ENCODE results near the gene SMARCA4.

SMARCA4 gene

GRCh38 chr19:10981252-10981895 is 20.5 kb downstream of the SMARCA4 start:
- peaks cover 64% of the 10 kb centered on the region for H3K36me3 ChIP-seq (ENCODE audit: control insufficient read depth, insufficient read depth, low read length)
- H3K4me1 ChIP-seq (ENCODE audit: control insufficient read depth, insufficient read depth, low read length, poor library complexity, severe bottlenecking): peaks cover 11% of the 10 kb centered on the region
- H3K27ac ChIP-seq (ENCODE audit: low read depth, low read length, severe bottlenecking): no peak overlapping the region
- no peak overlapping the region for H3K4me3 ChIP-seq (ENCODE audit: extremely low read depth, insufficient read depth, low read length, poor library complexity, severe bottlenecking)
- 91 to 96% methylated on average over 6 to 8 of the region's 8 CpGs for WGBS, 2 experiments (ENCODE audit: insufficient coverage in 2 of 2)
- H3K9me3 ChIP-seq (ENCODE audit: control insufficient read depth, low read length): no peaks in the 10 kb centered on the region

GRCh38 chr19:10983026-10983425 is 22.2 kb downstream of the SMARCA4 start:
- no peak overlapping the region for H3K4me3 ChIP-seq (ENCODE audit: extremely low read depth, insufficient read depth, low read length, poor library complexity, severe bottlenecking)
- no peak overlapping the region for H3K27ac ChIP-seq (ENCODE audit: low read depth, low read length, severe bottlenecking)
- no peaks in the 10 kb centered on the region for H3K9me3 ChIP-seq (ENCODE audit: control insufficient read depth, low read length)
- peaks cover 7% of the 10 kb centered on the region for H3K4me1 ChIP-seq (ENCODE audit: control insufficient read depth, insufficient read depth, low read length, poor library complexity, severe bottlenecking)
- WGBS, 2 experiments (ENCODE audit: insufficient coverage in 2 of 2): 100% methylated on average over 4 of the region's 6 CpGs; no CpG with 5 or more reads in 1 of the 2 experiments
- H3K36me3 ChIP-seq (ENCODE audit: control insufficient read depth, insufficient read depth, low read length): peaks cover 72% of the 10 kb centered on the region

GRCh38 chr19:10984166-10984735 is 23.4 kb downstream of the SMARCA4 start:
- H3K4me3 ChIP-seq (ENCODE audit: extremely low read depth, insufficient read depth, low read length, poor library complexity, severe bottlenecking): no peak overlapping the region
- peaks cover 78% of the 10 kb centered on the region for H3K36me3 ChIP-seq (ENCODE audit: control insufficient read depth, insufficient read depth, low read length)
- H3K4me1 ChIP-seq (ENCODE audit: control insufficient read depth, insufficient read depth, low read length, poor library complexity, severe bottlenecking): peaks cover 5% of the 10 kb centered on the region
- no peaks in the 10 kb centered on the region for H3K9me3 ChIP-seq (ENCODE audit: control insufficient read depth, low read length)
- WGBS, 2 experiments (ENCODE audit: insufficient coverage in 2 of 2): 96 to 98% methylated on average over 11 to 12 of the region's 21 CpGs
- no peak overlapping the region for H3K27ac ChIP-seq (ENCODE audit: low read depth, low read length, severe bottlenecking)

GRCh38 chr19:10985502-10985901 is 24.7 kb downstream of the SMARCA4 start:
- peaks cover 5% of the 10 kb centered on the region for H3K4me1 ChIP-seq (ENCODE audit: control insufficient read depth, insufficient read depth, low read length, poor library complexity, severe bottlenecking)
- no peaks in the 10 kb centered on the region for H3K9me3 ChIP-seq (ENCODE audit: control insufficient read depth, low read length)
- H3K27ac ChIP-seq (ENCODE audit: low read depth, low read length, severe bottlenecking): no peak overlapping the region
- H3K36me3 ChIP-seq (ENCODE audit: control insufficient read depth, insufficient read depth, low read length): peaks cover 82% of the 10 kb centered on the region
- 96 to 98% methylated on average over 10 of the region's 10 CpGs for WGBS, 2 experiments (ENCODE audit: insufficient coverage in 2 of 2)
- no peak overlapping the region for H3K4me3 ChIP-seq (ENCODE audit: extremely low read depth, insufficient read depth, low read length, poor library complexity, severe bottlenecking)

- no peaks in the 10 kb centered on the region for H3K9me3 ChIP-seq (ENCODE audit: control insufficient read depth, low read length)
- H3K4me1 ChIP-seq (ENCODE audit: control insufficient read depth, insufficient read depth, low read length, poor library complexity, severe bottlenecking): no peaks in the 10 kb centered on the region
- peaks cover 84% of the 10 kb centered on the region for H3K36me3 ChIP-seq (ENCODE audit: control insufficient read depth, insufficient read depth, low read length)
- WGBS, 2 experiments (ENCODE audit: insufficient coverage in 2 of 2): 93 to 98% methylated on average over 20 to 26 of the region's 32 CpGs
- no peak overlapping the region for H3K27ac ChIP-seq (ENCODE audit: low read depth, low read length, severe bottlenecking)
- no peak overlapping the region for H3K4me3 ChIP-seq (ENCODE audit: extremely low read depth, insufficient read depth, low read length, poor library complexity, severe bottlenecking)
Measured at GRCh38 chr19:10986301-10987127, 25.7 kb downstream of the SMARCA4 start.

- WGBS, 2 experiments (ENCODE audit: insufficient coverage in 2 of 2): 96% methylated on average over 25 to 31 of the region's 32 CpGs
- Histone ChIP-seq H3K36me3 (ENCODE audit: control insufficient read depth, insufficient read depth, low read length) (peaks cover 88% of the 10 kb centered on the region), H3K27ac (ENCODE audit: low read depth, low read length, severe bottlenecking) (no peak overlapping the region), H3K9me3 (ENCODE audit: control insufficient read depth, low read length) (no peaks in the 10 kb centered on the region), H3K4me3 (ENCODE audit: extremely low read depth, insufficient read depth, low read length, poor library complexity, severe bottlenecking) (no peak overlapping the region), H3K4me1 (ENCODE audit: control insufficient read depth, insufficient read depth, low read length, poor library complexity, severe bottlenecking) (no peaks in the 10 kb centered on the region)
Measured at GRCh38 chr19:10987571-10988297, 26.9 kb downstream of the SMARCA4 start.

GRCh38 chr19:10988380-10988779 is 27.6 kb downstream of the SMARCA4 start:
- no peaks in the 10 kb centered on the region for H3K9me3 ChIP-seq (ENCODE audit: control insufficient read depth, low read length)
- H3K27ac ChIP-seq (ENCODE audit: low read depth, low read length, severe bottlenecking): no peak overlapping the region
- no peak overlapping the region for H3K4me3 ChIP-seq (ENCODE audit: extremely low read depth, insufficient read depth, low read length, poor library complexity, severe bottlenecking)
- peaks cover 91% of the 10 kb centered on the region for H3K36me3 ChIP-seq (ENCODE audit: control insufficient read depth, insufficient read depth, low read length)
- no peaks in the 10 kb centered on the region for H3K4me1 ChIP-seq (ENCODE audit: control insufficient read depth, insufficient read depth, low read length, poor library complexity, severe bottlenecking)
- 87 to 96% methylated on average over 2 of the region's 2 CpGs for WGBS, 2 experiments (ENCODE audit: insufficient coverage in 2 of 2)

GRCh38 chr19:10988921-10989320 is 28.1 kb downstream of the SMARCA4 start:
- Histone ChIP-seq H3K4me3 (ENCODE audit: extremely low read depth, insufficient read depth, low read length, poor library complexity, severe bottlenecking) (no peak overlapping the region), H3K9me3 (ENCODE audit: control insufficient read depth, low read length) (no peaks in the 10 kb centered on the region), H3K27ac (ENCODE audit: low read depth, low read length, severe bottlenecking) (no peak overlapping the region), H3K36me3 (ENCODE audit: control insufficient read depth, insufficient read depth, low read length) (peaks cover 87% of the 10 kb centered on the region), H3K4me1 (ENCODE audit: control insufficient read depth, insufficient read depth, low read length, poor library complexity, severe bottlenecking) (no peaks in the 10 kb centered on the region)
- WGBS, 2 experiments (ENCODE audit: insufficient coverage in 2 of 2): 89 to 95% methylated on average over 11 to 12 of the region's 12 CpGs

GRCh38 chr19:10991076-10991475 is 30.2 kb downstream of the SMARCA4 start:
- H3K4me1 ChIP-seq (ENCODE audit: control insufficient read depth, insufficient read depth, low read length, poor library complexity, severe bottlenecking): no peaks in the 10 kb centered on the region
- no peak overlapping the region for H3K27ac ChIP-seq (ENCODE audit: low read depth, low read length, severe bottlenecking)
- peaks cover 87% of the 10 kb centered on the region for H3K36me3 ChIP-seq (ENCODE audit: control insufficient read depth, insufficient read depth, low read length)
- H3K9me3 ChIP-seq (ENCODE audit: control insufficient read depth, low read length): no peaks in the 10 kb centered on the region
- WGBS, 2 experiments (ENCODE audit: insufficient coverage in 2 of 2): 95 to 97% methylated on average over 19 to 20 of the region's 20 CpGs
- no peak overlapping the region for H3K4me3 ChIP-seq (ENCODE audit: extremely low read depth, insufficient read depth, low read length, poor library complexity, severe bottlenecking)

- no peaks in the 10 kb centered on the region for H3K9me3 ChIP-seq (ENCODE audit: control insufficient read depth, low read length)
- peaks cover 87% of the 10 kb centered on the region for H3K36me3 ChIP-seq (ENCODE audit: control insufficient read depth, insufficient read depth, low read length)
- 95 to 96% methylated on average over 5 to 6 of the region's 9 CpGs for WGBS, 2 experiments (ENCODE audit: insufficient coverage in 2 of 2)
- no peak overlapping the region for H3K27ac ChIP-seq (ENCODE audit: low read depth, low read length, severe bottlenecking)
- H3K4me1 ChIP-seq (ENCODE audit: control insufficient read depth, insufficient read depth, low read length, poor library complexity, severe bottlenecking): no peaks in the 10 kb centered on the region
- no peak overlapping the region for H3K4me3 ChIP-seq (ENCODE audit: extremely low read depth, insufficient read depth, low read length, poor library complexity, severe bottlenecking)
Measured at GRCh38 chr19:10991521-10992081, 30.8 kb downstream of the SMARCA4 start.
